Measurements from ENCODE around the gene RFX2.

- TF ChIP-seq POLR2A (IDR thresholded peaks at IDR 0.05; ENCODE audit: low read length), result no peak
- TF ChIP-seq MAZ (IDR thresholded peaks at IDR 0.05; ENCODE audit: borderline replicate concordance, low read depth, low read length), result no peak
Observed at GRCh38 chr19:6090634-6091033, 19.7 kb downstream of the RFX2 start.
